Gastrocnemius medialis (tissue), 4 donors: ENCODE results near the gene RAD51B. TPM values are rescaled to one million over a fixed set of nuclear protein-coding genes. Genes with fewer than 3 reads are reported as not detected.
"Not testable (repeated sequence)": the region's sequence is repeated elsewhere in the genome, so short reads cannot be mapped to it uniquely, and the experiment has no call there.

ENCODE experiments used
- ATAC-seq, 2 donors: fragments of 150-250 bp; one replicate each; pipeline ENCODE4 v1.9.1; 2016
- DNase-seq, 2 donors: peaks; one replicate each; pipeline ENCODE4 v3.0.0-alpha.2; 2019
- H3K27ac ChIP-seq, 4 donors: fragments of 200-600 bp; sonication (generic); 1 replicate in 1 of 4; 2 replicates in 3 of 4; pipeline ENCODE4 v1.5.1; 2016 to 2018; ENCODE audit warnings: mild to moderate bottlenecking in 2 of 4, moderate library complexity in 1 of 4
- H3K27me3 ChIP-seq, 3 donors: fragments of 200-600 bp; sonication (generic) in 2 of 3; 1 replicate in 1 of 3; 2 replicates in 2 of 3; pipeline versions ENCODE4 v1.5.1 to v1.6.0; 2016 to 2019; ENCODE audit warnings: mild to moderate bottlenecking in 1 of 3, moderate library complexity in 1 of 3
- H3K36me3 ChIP-seq, 2 donors: fragments of 200-600 bp; sonication (generic) in 1 of 2; one replicate each; pipeline ENCODE4 v1.5.1; 2017 to 2018
- H3K4me1 ChIP-seq, 2 donors: fragments of 200-600 bp; sonication (generic) in 1 of 2; one replicate each; pipeline ENCODE4 v1.5.1; 2016 to 2017; ENCODE audit warnings: mild to moderate bottlenecking in 2 of 2
- H3K4me3 ChIP-seq, 4 donors: fragments of 200-600 bp; sonication (generic) in 3 of 4; 1 replicate in 1 of 4; 2 replicates in 3 of 4; pipeline ENCODE4 v1.5.1; 2016 to 2019; ENCODE audit warnings: mild to moderate bottlenecking in 2 of 4
- H3K9me3 ChIP-seq, 3 donors: fragments of 200-600 bp; sonication (generic) in 2 of 3; 1 replicate in 1 of 3; 2 replicates in 2 of 3; pipeline ENCODE4 v1.5.1; 2016 to 2019
- CTCF ChIP-seq, 5 experiments: fragments of 450-650 bp in 3 of 5; fragments of 200-600 bp in 2 of 5; sonication (generic) in 2 of 5; IDR thresholded peaks in 4 of 5; conservative IDR thresholded peaks in 1 of 5; 1 replicate in 4 of 5; 2 replicates in 1 of 5; pipeline ENCODE4 v1.5.1; 2016 to 2019; ENCODE audit warnings: antibody characterized with exemption in 5 of 5, mild to moderate bottlenecking in 3 of 5, moderate library complexity in 3 of 5
- POLR2A ChIP-seq, 2 donors: fragments of 450-650 bp; IDR thresholded peaks; one replicate each; pipeline ENCODE4 v1.6.1; 2017; ENCODE audit warnings: antibody characterized with exemption in 2 of 2, mild to moderate bottlenecking in 2 of 2, moderate library complexity in 2 of 2
- in situ Hi-C, 4 donors: fragments of 200-750 bp; cut with MboI; loops; one replicate each; pipeline versions ENCODE4 v1.15.0 to v1.8.0; 2017; ENCODE audit warnings: low sequenced_read_pairs in 4 of 4
- intact Hi-C: fragments of 100-400 bp; cut with DNase I; formaldehyde crosslinking; loops from one replicate; pipeline ENCODE4 v1.15.1; 2023; ENCODE audit warnings: low total_unique reads
- total RNA-seq, 4 donors: library from RNA; depleted of rRNA; stranded (reverse); fragments of >200 nt; gene quantifications; one replicate each; pipeline versions ENCODE4 v1.1.0 to v1.2.3, GENCODE V29; 2016

The RAD51B gene
- total RNA-seq, 4 donors from 2014 or later, result 1.6 to 3.3 (median 2.4) TPM

- TF ChIP-seq POLR2A (IDR thresholded peaks at IDR 0.05) (no peak), CTCF (IDR thresholded peaks at IDR 0.05 in 4 of 5, conservative IDR thresholded peaks at IDR 0.05 in 1 of 5) (no peak)
- in situ Hi-C loops, result no loop called here
- no peak for DNase-seq
- H3K9me3 ChIP-seq, result no peaks in the 10 kb centered on the region
- H3K27me3 ChIP-seq, result no peaks in the 10 kb centered on the region
- H3K4me3 ChIP-seq, result no peak overlapping the region
- H3K4me1 ChIP-seq, result no peaks in the 10 kb centered on the region
- H3K27ac ChIP-seq, result no peak overlapping the region
- H3K36me3 ChIP-seq, result no peaks in the 10 kb centered on the region
- intact Hi-C loops, result no loop called here
- ATAC-seq, result no peak
These were observed 607.9 kb downstream of the RAD51B start for GRCh38 chr14:68427550-68427890.

- ATAC-seq, in situ Hi-C loops, H3K27ac ChIP-seq, H3K4me1 ChIP-seq, H3K36me3 ChIP-seq, H3K9me3 ChIP-seq, intact Hi-C loops, DNase-seq, H3K4me3 ChIP-seq, H3K27me3 ChIP-seq: not testable (repeated sequence)
These were observed 609.3 kb downstream of the RAD51B start for GRCh38 chr14:68428900-68429299.

- H3K4me3 ChIP-seq, H3K9me3 ChIP-seq, H3K36me3 ChIP-seq, ATAC-seq, intact Hi-C loops, DNase-seq, H3K27ac ChIP-seq, H3K4me1 ChIP-seq, in situ Hi-C loops, H3K27me3 ChIP-seq: not testable (repeated sequence)
These were observed 614.6 kb downstream of the RAD51B start for GRCh38 chr14:68434173-68434572.

GRCh38 chr14:68435631-68436030, 616.1 kb downstream of the RAD51B start:
- H3K36me3 ChIP-seq, in situ Hi-C loops, H3K27me3 ChIP-seq, H3K27ac ChIP-seq, intact Hi-C loops, H3K9me3 ChIP-seq, DNase-seq, H3K4me1 ChIP-seq, H3K4me3 ChIP-seq, ATAC-seq: not testable (repeated sequence)

DNA sequence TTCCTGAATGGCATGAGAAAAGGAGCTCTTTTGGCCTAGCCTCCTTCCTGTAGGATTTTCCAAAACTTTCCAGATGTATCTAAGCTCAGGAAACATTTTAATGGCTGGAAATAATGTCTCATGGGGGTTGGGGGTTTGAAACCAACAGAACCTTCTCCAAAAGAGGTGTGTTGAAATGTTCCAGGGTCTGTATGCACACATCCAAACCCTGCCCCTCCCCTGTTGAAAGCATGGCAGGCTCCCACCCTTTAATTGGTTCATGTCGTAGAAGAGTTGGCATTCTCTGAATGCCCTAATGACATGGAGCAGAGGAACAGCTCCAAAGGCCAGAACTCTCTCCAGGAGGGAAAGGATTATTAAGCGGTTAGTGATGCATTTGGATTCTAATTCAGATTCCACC, 620.1 kb downstream of the RAD51B start:
- H3K27ac ChIP-seq, result no peak overlapping the region
- in situ Hi-C loops (no loop called here), intact Hi-C loops (no loop called here)
- no peaks in the 10 kb centered on the region for H3K36me3 ChIP-seq
- no peaks in the 10 kb centered on the region for H3K9me3 ChIP-seq
- H3K4me1 ChIP-seq, result peaks cover 13 to 14% of the 10 kb centered on the region in 2 donors
- no peak for ATAC-seq
- H3K27me3 ChIP-seq, result no peaks in the 10 kb centered on the region
- no peak for DNase-seq
- TF ChIP-seq CTCF (IDR thresholded peaks at IDR 0.05 in 4 of 5, conservative IDR thresholded peaks at IDR 0.05 in 1 of 5), result no peak
- TF ChIP-seq POLR2A (IDR thresholded peaks at IDR 0.05), result no peak
- no peak overlapping the region for H3K4me3 ChIP-seq

- in situ Hi-C loops, result no loop called here
These were observed 621.2 kb downstream of the RAD51B start for GRCh38 chr14:68440820-68441219.

More at GRCh38 chr14:68440820-68441219, 621.2 kb downstream of the RAD51B start:
- ATAC-seq (no peak), DNase-seq (no peak)
- no peaks in the 10 kb centered on the region for H3K9me3 ChIP-seq
- H3K4me1 ChIP-seq, result peaks cover 17 to 20% of the 10 kb centered on the region in 2 donors
- intact Hi-C loops, result no loop called here
- H3K36me3 ChIP-seq, result no peaks in the 10 kb centered on the region
- TF ChIP-seq POLR2A (IDR thresholded peaks at IDR 0.05), result no peak
- TF ChIP-seq CTCF (IDR thresholded peaks at IDR 0.05 in 4 of 5, conservative IDR thresholded peaks at IDR 0.05 in 1 of 5), result no peak
- H3K27me3 ChIP-seq, result no peaks in the 10 kb centered on the region
- no peak overlapping the region for H3K27ac ChIP-seq
- no peak overlapping the region for H3K4me3 ChIP-seq
